GM21529 (cell line): ENCODE results near the gene RAB8A.

Source experiments
- ATAC-seq: cut with Tn5 transposase; IDR thresholded peaks from one replicate; pipeline ENCODE4 v1.9.1; 2021; ENCODE audit not compliant: unreplicated experiment

Gene RAB8A

DNA sequence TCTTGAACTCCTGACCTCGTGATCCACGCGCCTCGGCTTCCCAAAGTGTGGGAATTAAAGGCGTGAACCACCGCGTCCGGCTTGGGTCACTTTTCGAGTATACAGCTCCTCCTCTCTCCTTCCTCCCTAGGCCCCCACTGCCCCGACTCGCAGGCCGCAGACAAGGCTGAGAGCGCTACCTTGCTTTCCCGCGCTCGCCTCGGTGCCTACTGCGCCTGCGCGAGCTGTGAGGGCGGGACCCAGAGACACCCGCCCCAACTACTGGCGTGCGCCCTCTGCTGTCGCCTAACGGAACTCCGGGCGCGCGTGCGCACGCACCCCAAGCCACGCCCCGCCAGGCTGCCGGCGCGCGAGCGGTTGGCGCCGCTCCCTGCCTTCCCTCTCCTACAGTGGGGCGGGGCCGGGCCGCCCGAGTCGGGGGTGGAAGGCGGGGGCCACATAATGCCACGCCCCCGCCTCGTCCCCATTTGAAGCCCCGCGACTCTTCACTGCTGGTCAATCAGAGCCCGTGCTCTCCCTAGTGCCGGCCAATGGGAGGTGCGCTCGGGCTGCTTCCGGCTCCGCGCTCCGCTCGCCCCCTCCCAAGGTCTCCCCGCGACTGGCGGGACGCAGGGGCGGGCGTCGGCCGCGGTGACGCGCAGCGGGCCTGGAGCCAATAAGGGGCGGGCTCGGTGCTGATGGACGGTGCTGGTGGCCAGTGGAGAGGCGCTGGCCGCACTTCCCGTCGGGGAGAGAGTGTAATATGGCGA lies at the start of gene RAB8A:
TSS of gene RAB8A (plus strand) at position 730 of the 749 bp plus-strand sequence. CDS start at position 743, 13 bp downstream.
- peak; percentile 88 for ATAC-seq

DNA sequence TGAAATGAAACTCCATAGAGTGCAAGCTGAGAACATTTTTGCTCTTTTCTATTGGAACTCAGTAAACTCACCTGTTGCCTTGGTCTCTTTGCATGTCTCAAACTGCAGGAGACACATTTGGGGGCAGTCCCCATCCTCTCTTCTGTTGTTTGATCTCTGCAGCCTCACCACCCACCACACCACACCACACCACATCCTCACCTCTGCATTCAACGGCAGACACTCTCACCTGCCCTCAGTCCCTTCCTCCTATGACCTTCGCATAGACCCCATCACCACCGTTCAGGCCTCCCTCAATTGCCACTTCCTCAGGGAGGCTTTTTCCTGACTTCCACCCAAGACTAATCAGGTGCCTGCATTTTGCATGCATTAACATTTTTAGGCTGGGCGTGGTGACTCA lies 49.7 kb upstream of the RAB8A start:
- no peak for ATAC-seq

DNA sequence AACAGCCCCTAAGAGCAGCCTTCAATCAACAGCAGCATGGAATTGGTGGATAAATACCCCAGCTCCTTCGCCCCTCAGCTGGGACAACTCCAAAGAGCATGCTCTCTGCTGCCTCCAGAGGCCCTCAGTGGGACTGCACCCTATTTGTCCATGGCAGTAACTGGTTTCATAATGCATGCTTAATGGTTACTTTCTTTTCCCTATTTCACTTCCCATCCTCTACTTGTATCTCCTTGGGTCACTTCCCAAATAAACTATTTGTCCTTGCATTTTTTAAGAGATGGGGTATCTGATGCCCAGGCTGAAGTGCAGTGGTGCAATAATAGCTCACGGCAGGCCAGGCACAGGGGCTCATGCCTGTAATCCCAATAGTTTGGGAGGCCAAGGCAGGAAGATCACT lies 48.9 kb upstream of the RAB8A start:
- no peak for ATAC-seq

DNA sequence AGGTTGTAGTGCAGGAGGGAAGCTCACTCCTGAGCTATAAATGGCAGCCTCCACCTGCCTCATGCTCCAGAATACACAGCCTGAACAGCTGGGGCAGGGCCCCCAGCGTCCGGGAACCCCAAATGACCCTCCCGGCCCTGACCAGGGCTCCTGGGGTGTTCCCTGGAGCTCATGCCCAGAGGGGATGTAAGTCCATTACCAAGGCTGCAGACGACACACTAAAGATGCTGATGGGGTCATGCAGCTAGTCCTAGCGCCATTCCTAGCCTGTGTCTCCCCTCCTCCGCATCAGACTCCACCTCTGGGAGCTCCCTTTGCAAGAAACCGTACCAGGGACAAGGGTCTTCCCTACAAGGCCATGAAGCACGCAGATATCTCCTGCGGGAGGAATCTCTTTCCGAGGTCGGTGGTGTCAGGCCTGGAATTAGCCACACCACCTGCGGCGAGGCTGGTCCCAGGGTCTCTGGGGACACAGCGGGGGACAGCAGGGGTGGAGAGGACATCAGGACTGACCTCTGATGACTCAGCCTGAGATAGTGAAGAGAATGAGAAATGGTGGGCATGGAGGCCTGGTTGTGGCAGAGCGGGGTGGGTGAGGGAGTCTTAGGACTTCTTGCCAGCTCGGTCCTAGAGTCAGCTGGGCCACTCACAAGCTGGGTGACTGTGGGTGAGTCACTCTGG lies 47.3 kb upstream of the RAB8A start:
- no peak for ATAC-seq

DNA sequence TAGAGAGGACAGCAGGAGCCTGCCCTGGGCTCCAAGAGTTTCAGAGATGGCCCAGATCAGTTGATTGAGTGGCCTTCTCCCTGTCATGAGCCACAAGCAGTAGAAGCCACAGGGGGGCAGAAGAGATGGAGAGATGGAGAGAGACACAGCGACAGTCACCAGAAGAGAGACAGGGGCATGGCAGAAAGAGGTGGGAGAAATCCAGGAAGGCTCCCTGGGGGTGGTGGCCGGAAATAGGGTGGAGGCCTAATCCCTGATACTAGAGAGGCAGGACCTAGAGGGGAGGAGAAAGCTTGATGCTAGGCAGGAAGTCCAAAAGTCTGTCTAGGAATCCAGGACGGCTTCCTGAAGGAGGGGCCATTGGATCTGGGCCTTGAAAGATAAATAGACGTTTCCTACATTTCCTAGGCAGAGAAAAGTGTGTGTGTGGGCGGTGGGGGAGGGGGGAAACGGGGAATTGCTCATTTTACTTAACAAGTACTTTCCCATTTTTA lies 45.0 kb upstream of the RAB8A start:
- ATAC-seq = no peak

DNA sequence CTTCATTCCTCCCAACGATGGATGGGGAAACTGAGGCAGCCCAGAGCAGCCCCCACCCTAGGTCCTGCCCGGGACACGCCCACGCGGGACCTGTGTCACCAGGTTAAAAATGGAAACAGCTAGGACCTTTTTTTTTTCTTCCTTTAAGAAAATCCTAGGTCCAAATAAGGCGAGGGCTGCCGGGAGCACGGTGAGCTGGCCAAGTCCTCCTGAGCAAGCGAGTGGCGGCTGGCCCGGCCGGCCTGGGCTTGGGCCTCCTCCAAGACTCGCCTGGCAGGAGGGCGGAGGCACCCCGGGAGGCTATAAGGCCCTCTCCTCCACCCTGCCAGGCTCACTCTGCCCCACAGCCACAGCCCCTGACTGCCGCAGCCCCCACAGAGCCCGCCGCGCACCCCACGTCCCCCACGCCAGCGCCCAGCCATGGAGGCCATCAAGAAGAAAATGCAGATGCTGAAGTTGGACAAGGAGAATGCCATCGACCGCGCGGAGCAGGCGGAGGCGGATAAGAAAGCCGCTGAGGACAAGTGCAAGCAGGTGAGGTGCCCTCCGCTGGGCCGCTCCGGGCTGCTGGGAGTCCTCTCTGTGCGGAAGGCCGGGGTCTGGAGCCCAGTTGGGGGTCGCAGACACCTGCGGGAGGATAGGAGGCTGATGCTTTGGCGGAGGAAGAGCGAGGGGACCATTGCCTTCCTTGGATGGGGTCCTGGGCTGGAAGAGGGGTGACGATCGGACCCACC lies 44.3 kb upstream of the RAB8A start:
- no peak for ATAC-seq

DNA sequence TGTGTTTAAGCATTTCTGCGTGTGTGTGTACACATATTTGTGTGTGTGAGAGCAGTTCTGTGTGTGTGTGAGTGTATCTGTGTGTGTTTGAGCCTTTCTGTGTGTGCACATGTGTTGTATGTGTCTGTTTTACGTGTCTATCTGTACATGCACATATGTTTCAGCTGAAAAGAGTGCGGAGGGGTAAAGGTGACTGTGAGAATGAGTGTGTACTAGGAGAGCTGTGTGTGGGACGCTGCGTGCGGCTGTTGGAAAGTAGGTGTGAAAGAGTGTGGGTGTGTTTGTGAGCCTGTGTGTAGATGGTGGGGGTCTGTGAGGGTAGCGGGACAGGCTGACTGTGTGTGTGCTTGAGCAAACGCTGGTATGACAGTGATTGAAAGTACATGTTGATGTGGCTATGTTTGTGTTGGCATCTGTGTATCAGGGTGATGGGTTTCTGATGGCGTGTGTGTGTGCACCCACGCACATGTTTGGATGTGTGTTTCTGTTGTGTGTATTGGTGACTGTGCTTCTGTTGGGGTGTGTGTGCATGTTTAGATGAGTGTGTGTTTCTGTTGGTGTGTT lies 42.9 kb upstream of the RAB8A start:
- ATAC-seq = no peak

DNA sequence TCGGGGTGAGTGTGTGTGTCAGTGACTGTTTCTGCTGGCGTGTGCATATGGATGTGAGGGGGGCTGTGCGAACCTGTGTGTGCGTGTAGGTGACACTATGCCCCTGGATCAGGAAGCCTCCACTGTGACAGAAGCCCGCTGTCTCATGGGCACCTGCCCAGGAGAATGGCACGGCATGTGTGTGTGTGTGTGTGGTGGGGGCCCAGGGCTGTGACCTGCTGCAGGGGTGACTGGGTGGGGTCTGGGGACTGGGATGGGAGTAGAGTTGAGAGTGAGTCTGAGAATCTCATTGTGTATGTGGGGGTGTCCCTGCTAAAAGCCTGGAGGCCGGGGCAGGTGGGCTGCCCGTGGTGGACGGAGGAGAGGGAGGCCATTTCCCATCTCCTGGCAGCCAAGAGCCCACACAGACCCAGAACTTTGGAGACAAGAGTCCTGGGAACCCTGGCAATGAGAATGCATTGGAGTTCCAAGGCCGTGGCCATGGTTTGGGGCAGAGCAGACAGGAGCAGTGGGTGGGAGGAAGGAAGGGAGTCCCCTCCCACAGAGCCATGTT lies 41.8 kb upstream of the RAB8A start:
- no peak for ATAC-seq

DNA sequence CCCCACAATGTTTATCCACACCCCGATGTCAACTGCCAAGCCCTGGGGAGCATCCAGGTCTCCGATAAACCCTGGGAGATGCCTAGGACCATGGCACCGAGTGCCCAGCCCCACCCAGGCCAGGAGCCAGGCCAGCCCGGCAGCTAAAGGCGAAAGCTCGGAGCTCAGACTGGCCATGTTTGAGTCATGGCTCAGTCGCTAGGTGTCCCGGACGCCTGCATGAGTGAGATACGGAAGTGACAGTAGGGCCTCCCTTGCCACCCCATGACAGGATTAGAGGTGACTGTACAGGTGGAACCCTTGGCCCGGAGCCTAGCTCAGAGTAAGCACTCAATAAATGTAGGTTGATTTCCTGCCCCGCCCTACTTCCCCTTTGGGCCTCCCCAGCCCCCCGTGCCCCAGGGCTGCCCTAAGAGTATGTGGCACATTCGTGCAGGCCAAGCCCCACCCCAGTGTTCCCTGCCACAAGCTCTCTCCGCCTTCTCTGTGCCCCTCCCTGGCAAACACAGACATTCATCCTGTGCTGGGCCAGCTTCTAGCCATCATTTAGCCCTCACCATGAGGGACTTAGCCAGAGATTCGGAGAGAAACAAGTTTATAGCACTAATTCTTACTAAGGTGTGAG lies 41.2 kb upstream of the RAB8A start:
- ATAC-seq = no peak

DNA sequence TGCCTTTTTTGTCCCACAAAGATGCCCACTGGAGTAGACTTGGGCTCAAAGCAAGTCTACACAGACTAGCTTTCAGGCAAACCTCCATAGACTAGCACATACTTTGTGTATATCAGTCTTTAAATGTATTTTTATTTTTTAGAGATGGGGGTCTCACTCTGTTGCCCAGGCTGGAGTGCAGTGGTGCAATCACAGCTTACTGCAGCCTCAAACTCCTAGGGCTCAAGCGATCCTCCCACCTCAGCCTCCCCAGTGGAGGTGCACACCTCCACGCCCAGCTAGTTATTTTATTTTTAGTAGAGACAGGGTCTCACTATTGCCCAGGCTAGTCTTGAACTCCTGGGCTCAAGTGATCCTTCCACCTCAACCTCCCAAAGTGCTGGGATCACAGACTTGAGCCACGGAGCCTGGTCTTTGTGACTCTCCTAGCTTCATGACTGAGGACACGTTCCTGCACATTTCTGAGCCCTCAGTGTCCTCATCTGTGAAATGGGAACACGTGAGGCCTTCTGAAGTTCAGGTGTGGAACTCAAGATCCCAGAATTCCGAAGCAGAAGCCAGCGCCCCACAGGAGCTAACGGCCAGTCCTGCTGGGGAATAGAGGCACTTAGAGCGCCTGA lies 40.5 kb upstream of the RAB8A start:
- ATAC-seq = no peak

DNA sequence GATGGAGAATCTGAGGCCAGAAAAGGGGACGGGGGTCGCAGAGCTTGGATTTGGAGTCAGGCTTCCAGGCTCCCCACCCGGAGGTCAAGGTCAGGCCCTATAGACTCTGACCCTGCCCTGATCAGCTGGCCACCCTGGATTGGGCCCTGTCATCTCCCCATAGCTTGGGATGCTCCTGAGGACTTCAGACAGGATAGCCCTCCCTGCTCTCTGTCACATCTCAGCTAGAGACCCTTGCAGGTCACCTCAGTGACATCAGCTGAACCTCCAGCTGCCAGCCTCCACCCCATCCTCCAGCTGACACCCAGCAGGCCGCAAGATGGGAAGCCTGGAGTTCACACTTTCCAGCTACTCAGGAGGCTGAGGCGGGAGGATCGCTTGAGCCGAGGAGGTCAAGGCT lies 38.2 kb upstream of the RAB8A start:
- no peak for ATAC-seq

DNA sequence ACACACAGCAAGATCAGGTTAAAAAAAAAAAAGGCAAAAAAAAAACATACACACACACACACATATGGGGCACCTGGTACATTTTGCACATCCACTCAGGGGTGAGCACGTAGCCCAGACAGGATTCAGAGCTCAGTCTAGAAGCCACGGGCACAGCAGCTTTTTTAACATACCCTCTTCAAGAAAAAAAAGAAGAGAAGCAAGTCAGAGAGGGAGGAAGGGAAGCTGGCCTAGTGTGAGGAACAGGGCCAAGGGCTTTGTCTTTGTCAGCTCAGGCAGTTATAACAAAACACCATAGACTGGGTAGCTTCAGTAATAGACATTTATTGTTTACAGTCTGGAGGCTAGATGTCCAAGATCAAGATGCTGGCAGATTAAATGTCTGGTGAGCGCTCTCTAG lies 37.7 kb upstream of the RAB8A start:
- ATAC-seq = no peak

DNA sequence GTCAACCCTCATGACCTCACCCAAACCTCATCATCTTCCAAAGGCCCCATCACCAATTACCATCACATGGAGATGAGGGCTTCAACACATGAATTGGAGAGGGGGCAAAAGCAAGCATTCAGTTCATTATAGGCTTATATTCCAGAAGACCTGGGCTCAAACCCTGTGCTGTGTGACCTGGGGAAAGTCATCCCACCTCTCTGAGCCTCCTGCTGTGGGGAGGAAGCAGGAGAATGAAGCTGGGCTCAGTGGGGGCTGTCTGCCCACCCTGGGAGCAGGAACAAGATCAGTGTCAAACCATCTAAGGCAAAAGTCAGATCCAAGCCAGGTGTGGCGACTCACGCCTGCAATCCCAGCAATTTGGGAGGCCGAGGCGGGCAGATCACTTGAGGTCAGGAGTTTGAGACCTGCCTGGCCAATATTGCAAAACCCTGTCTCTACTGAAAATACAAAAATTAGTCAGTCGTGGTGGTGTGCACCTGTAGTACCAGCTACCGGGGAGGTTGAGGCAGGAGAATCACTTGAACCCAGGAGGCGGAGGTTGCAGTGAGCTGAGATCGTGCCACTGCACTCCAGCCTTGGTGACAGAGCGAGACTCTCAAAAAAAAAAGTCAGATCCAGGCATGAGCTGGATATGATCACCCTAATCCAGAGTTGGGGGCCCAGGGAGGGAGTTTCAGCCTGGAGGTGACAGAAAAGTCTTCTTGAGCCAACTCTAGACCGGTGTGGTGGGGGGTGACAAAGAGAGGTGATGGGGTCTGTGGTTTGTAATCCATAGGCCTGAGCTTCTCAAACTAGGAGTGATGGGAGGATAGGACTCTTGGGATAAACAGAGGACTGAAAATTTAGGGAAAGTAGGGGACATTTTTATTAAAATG lies 37.0 kb upstream of the RAB8A start:
- ATAC-seq = no peak

DNA sequence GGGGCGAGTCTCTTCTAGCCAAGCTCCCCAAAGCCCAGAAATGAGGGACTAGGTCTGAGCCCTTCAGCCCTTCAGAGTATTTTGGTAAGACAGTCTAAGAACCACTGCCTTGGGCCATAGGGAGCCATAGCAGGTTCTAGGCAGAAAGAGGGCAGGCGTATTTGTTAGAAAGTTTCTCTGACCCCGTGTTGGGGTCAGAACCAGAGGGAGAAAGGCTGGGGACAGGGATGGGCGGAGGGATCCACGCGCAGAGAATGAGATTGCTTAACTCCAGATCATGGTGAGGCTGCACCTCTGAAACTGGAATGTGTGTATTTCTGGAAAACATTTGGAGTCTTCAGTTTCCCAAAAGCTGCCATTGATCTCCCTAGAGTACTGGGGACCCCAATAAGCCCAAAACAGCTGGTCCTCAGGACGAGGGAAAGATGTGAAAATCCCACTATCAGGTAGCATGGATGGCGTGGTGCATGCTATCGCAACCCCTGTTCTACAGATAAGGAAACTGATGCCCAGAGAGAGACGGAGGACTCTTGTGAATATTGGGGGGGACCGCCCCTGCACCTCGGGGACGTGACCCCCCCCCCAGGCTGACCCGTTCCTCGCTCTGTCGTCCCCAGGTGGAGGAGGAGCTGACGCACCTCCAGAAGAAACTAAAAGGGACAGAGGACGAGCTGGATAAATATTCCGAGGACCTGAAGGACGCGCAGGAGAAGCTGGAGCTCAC lies 36.1 kb upstream of the RAB8A start:
- no peak for ATAC-seq

DNA sequence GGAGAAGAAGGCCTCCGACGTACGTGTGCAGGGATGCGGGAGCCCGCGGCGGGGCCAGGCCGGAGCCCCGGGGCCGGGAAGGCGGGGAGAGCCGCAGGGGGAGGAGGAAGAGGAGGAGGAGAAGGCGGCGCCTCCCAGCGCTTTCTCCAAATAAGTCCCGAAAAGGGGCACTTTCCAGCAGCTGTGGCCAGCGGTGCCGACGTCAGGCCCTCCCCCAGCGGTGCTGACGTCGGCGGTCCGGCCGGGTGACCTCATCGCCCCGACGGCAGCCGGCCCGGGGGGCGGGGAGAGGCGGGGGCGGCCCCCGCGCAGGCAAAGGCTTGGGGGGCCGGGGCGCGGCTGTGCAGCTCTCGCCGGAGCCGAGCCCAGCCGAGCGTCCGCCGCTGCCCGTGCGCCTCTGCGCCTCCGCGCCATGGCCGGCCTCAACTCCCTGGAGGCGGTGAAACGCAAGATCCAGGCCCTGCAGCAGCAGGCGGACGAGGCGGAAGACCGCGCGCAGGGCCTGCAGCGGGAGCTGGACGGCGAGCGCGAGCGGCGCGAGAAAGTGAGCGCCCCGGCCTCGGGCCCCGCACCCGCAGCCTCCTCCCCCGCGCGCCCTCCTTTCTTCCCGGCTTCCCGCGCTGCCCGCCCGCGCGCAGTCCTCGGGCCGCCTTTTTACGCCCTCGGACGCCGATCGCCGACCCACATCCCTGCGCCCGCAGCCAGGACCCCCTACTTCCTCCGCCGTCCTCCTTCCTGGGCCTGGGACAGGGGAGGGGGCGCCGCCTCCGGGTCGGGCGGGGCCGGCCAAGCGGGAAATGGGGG lies 35.3 kb upstream of the RAB8A start, which contains the start of gene TPM4:
TSS of gene TPM4 (plus strand) at position 342 of the 804 bp plus-strand sequence. CDS start at position 413, 71 bp downstream.
- peak; percentile 54 for ATAC-seq

DNA sequence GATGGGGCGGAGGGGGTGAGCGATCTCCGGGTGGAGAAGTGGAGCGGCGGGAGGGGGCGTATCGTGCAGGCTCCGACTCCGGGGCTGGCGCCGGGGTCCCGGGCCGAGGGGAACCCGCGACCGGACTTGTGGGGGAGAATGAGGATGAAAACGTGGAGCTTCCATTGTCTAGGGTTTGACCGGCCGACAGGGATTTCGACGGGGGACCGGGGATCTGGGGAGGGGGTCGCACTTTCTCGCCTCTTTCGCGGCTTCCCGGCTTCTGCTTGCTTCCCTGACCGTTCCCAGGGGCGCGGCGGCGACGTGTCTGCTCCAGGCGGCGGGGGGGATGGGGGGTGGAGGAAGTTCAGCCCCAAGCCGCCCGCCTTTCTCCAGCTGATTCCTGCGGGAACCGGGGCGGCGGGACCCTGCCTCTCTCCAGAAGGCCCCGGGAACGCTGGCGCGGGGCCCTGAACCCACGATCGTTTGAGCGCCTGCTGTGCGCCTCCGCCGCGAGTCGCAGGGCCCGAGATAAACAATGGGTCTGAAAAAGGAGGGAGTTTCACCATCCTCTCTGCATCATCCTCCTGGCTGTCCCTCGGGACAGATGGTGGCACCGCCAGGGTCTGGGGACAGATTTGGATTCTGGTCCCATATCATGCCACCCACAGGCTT lies 34.6 kb upstream of the RAB8A start:
- ATAC-seq = no peak
